ENCODE results near the gene GGA1.
A peak's percentile ranks its signal among the peaks of the same experiment; 100 is the strongest.

GGA1 gene

DNA sequence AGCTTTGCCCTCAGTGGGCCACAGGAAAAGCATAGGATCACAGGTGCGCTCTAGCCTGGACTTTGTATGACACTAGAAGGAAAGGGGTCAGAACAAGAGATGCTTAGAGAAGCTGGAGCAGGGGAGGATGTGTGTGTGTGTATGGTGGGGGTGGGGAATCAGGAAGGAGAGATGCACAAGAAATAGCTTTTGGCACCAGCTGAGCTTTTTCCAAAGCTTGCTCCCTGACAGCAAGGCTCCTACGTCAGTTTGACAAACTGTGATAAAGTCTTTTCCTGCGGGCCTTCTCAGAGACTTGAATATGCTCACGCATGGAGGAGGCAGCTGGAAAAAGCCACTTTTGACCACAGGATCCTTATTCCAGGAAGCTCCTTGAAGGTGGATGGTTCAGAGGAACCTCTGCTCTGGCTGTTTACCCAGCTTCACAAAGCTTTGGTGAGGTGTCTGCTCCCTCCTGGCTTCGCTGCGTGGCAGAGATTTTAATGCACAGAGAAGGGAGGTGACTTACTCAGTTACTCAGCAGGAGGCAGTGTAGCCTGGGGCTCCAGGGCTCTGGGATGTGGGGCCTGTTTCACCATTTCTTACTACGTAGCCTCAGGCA lies 44.4 kb upstream of the GGA1 start:
- H3K4me3 ChIP-seq (ENCODE audit: insufficient read depth, low read depth, low read length, poor library complexity, severe bottlenecking) = no peak overlapping the region
- H3K27me3 ChIP-seq (replicated peaks; ENCODE audit: control insufficient read depth, insufficient read depth, low read length, poor library complexity, severe bottlenecking) = peaks cover 28% of the 10 kb centered on the region
- no peak for DNase-seq
- no peaks in the 10 kb centered on the region for H3K9me3 ChIP-seq (ENCODE audit: control insufficient read depth, low read length)
- H3K4me1 ChIP-seq (ENCODE audit: control insufficient read depth, insufficient read depth, low read length, poor library complexity, severe bottlenecking) = peaks cover 41% of the 10 kb centered on the region
- no peak overlapping the region for H3K27ac ChIP-seq (ENCODE audit: insufficient read depth, low read length, poor library complexity, severe bottlenecking)
- no peaks in the 10 kb centered on the region for H3K36me3 ChIP-seq (ENCODE audit: control insufficient read depth, insufficient read depth, low read length)

DNA sequence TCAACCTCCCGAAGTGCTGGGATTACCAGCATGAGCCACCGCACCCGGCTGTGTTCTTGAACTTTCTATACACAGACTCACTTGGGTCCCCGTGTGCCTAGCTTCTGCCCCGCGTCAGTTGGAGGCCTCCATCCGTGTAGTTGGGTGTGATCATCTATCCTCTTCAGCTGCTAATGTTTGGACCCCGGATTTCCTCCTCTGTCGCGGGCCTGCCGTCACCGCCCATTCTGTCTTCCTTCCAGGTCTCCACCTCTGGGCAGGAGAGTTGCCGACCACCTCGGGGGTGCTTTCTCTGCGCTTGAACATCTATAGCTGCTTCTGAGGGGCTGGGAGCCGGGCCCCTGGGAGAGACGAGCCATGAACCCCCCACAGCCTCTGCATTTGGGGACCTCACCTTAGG lies 42.8 kb upstream of the GGA1 start:
- H3K36me3 ChIP-seq (ENCODE audit: control insufficient read depth, insufficient read depth, low read length) = no peaks in the 10 kb centered on the region
- H3K27me3 ChIP-seq (replicated peaks; ENCODE audit: control insufficient read depth, insufficient read depth, low read length, poor library complexity, severe bottlenecking) = peaks cover 20% of the 10 kb centered on the region
- no peak for DNase-seq
- H3K9me3 ChIP-seq (ENCODE audit: control insufficient read depth, low read length) = no peaks in the 10 kb centered on the region
- peaks cover 35% of the 10 kb centered on the region for H3K4me1 ChIP-seq (ENCODE audit: control insufficient read depth, insufficient read depth, low read length, poor library complexity, severe bottlenecking)
- H3K27ac ChIP-seq (ENCODE audit: insufficient read depth, low read length, poor library complexity, severe bottlenecking) = no peak overlapping the region
- H3K4me3 ChIP-seq (ENCODE audit: insufficient read depth, low read depth, low read length, poor library complexity, severe bottlenecking) = peak overlapping the region; percentile 12

DNA sequence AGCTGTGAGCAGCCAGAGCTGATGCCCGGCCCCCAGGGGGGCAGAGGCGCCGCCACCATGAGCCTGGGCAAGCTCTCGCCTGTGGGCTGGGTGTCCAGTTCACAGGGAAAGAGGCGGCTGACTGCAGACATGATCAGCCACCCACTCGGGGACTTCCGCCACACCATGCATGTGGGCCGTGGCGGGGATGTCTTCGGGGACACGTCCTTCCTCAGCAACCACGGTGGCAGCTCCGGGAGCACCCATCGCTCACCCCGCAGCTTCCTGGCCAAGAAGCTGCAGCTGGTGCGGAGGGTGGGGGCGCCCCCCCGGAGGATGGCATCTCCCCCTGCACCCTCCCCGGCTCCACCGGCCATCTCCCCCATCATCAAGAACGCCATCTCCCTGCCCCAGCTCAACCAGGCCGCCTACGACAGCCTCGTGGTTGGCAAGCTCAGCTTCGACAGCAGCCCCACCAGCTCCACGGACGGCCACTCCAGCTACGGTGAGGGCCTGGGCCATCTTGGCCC lies 42.3 kb upstream of the GGA1 start:
- H3K4me3 ChIP-seq (ENCODE audit: insufficient read depth, low read depth, low read length, poor library complexity, severe bottlenecking) = peak overlapping the region; percentile 12
- H3K9me3 ChIP-seq (ENCODE audit: control insufficient read depth, low read length) = no peaks in the 10 kb centered on the region
- H3K27me3 ChIP-seq (replicated peaks; ENCODE audit: control insufficient read depth, insufficient read depth, low read length, poor library complexity, severe bottlenecking) = peaks cover 15% of the 10 kb centered on the region
- H3K27ac ChIP-seq (ENCODE audit: insufficient read depth, low read length, poor library complexity, severe bottlenecking) = no peak overlapping the region
- peak; percentile 19 to 30 (median 25) for DNase-seq
- no peaks in the 10 kb centered on the region for H3K36me3 ChIP-seq (ENCODE audit: control insufficient read depth, insufficient read depth, low read length)
- H3K4me1 ChIP-seq (ENCODE audit: control insufficient read depth, insufficient read depth, low read length, poor library complexity, severe bottlenecking) = peaks cover 29% of the 10 kb centered on the region

DNA sequence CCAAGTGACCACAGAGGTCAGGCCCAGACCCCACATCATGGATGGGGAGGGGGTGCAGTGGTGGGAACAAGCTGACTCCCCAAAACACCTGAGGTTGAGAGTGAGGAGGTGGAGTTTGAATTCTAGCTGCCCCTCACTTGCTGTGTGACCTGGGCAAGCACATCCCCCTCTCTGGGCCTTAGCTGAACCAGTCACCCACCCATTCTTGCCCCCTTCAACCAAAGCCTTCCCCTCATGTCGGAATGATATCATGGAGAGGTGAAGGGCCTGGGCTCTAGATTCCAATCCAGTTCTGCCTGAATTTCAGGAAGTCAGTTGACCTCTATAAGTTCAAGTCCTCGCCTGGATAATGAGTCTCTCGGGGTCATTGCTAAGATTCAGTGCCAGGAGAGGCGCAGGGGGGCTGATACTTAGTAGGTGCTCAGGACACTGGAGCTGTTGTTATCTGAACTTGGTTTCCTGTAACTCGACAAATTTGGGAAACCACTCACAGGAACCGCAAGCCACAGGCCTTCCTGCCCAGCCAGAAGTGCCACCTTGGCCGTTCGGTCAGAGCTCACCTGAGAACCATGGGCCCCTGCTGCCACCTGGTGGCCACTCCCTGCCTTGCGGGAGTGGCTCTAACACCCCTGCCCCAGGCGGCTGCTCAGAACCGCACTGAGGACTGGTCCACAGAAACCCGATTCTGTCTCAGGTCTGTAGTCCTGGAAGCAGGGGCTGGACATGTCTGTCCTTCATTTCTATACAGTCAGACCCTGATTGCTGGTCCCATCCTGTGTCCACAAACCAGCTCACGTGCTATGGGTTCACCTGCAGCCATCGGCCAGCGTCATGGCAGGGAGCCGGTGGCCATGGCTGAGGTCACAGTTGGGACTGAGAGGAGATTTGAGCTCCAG lies 41.5 kb upstream of the GGA1 start:
- Histone ChIP-seq H3K27ac (ENCODE audit: insufficient read depth, low read length, poor library complexity, severe bottlenecking) (no peak overlapping the region), H3K9me3 (ENCODE audit: control insufficient read depth, low read length) (no peaks in the 10 kb centered on the region), H3K4me1 (ENCODE audit: control insufficient read depth, insufficient read depth, low read length, poor library complexity, severe bottlenecking) (peaks cover 21% of the 10 kb centered on the region), H3K4me3 (ENCODE audit: insufficient read depth, low read depth, low read length, poor library complexity, severe bottlenecking) (peak overlapping the region; percentile 12), H3K36me3 (ENCODE audit: control insufficient read depth, insufficient read depth, low read length) (no peaks in the 10 kb centered on the region), H3K27me3 (replicated peaks; ENCODE audit: control insufficient read depth, insufficient read depth, low read length, poor library complexity, severe bottlenecking) (peaks cover 7% of the 10 kb centered on the region)
- peak; percentile 79 to 92 (median 90) for DNase-seq

DNA sequence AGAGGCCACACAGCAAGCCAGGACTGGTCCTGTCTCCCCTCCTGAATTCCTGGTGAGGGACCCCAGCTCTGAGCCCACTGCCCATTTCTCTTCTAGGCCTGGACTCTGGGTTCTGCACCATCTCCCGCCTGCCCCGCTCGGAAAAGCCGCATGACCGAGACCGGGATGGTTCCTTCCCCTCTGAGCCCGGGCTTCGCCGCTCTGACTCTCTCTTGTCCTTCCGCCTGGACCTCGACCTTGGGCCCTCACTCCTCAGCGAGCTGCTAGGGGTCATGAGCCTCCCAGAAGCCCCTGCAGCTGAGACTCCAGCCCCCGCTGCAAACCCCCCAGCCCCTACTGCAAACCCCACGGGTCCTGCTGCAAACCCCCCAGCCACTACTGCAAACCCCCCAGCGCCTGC lies 40.6 kb upstream of the GGA1 start:
- Histone ChIP-seq H3K27ac (ENCODE audit: insufficient read depth, low read length, poor library complexity, severe bottlenecking) (no peak overlapping the region), H3K9me3 (ENCODE audit: control insufficient read depth, low read length) (no peaks in the 10 kb centered on the region), H3K4me1 (ENCODE audit: control insufficient read depth, insufficient read depth, low read length, poor library complexity, severe bottlenecking) (peaks cover 18% of the 10 kb centered on the region), H3K27me3 (replicated peaks; ENCODE audit: control insufficient read depth, insufficient read depth, low read length, poor library complexity, severe bottlenecking) (no peaks in the 10 kb centered on the region), H3K4me3 (ENCODE audit: insufficient read depth, low read depth, low read length, poor library complexity, severe bottlenecking) (no peak overlapping the region), H3K36me3 (ENCODE audit: control insufficient read depth, insufficient read depth, low read length) (no peaks in the 10 kb centered on the region)
- DNase-seq = no peak

DNA sequence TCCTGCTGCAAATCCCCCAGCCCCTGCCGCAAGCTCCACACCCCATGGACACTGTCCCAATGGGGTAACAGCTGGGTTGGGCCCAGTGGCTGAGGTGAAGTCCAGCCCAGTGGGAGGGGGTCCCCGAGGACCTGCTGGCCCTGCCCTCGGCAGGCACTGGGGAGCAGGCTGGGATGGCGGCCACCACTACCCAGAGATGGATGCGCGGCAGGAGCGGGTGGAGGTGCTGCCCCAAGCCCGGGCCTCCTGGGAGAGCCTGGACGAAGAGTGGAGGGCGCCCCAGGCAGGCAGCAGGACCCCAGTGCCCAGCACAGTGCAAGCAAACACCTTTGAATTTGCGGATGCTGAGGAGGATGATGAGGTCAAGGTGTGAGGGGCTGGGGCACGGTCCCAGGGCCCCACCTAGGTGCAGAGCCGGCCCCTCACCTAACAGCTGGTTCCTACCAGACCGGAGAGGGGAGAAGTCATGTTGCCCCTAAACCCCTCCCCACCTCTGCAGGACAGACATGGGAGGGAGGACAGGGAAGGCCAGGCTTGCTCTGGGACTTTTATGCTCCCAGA lies 40.1 kb upstream of the GGA1 start:
- no peaks in the 10 kb centered on the region for H3K36me3 ChIP-seq (ENCODE audit: control insufficient read depth, insufficient read depth, low read length)
- H3K4me1 ChIP-seq (ENCODE audit: control insufficient read depth, insufficient read depth, low read length, poor library complexity, severe bottlenecking) = peaks cover 18% of the 10 kb centered on the region
- H3K27ac ChIP-seq (ENCODE audit: insufficient read depth, low read length, poor library complexity, severe bottlenecking) = no peak overlapping the region
- no peaks in the 10 kb centered on the region for H3K27me3 ChIP-seq (replicated peaks; ENCODE audit: control insufficient read depth, insufficient read depth, low read length, poor library complexity, severe bottlenecking)
- no peak overlapping the region for H3K4me3 ChIP-seq (ENCODE audit: insufficient read depth, low read depth, low read length, poor library complexity, severe bottlenecking)
- no peaks in the 10 kb centered on the region for H3K9me3 ChIP-seq (ENCODE audit: control insufficient read depth, low read length)
- no peak for DNase-seq

DNA sequence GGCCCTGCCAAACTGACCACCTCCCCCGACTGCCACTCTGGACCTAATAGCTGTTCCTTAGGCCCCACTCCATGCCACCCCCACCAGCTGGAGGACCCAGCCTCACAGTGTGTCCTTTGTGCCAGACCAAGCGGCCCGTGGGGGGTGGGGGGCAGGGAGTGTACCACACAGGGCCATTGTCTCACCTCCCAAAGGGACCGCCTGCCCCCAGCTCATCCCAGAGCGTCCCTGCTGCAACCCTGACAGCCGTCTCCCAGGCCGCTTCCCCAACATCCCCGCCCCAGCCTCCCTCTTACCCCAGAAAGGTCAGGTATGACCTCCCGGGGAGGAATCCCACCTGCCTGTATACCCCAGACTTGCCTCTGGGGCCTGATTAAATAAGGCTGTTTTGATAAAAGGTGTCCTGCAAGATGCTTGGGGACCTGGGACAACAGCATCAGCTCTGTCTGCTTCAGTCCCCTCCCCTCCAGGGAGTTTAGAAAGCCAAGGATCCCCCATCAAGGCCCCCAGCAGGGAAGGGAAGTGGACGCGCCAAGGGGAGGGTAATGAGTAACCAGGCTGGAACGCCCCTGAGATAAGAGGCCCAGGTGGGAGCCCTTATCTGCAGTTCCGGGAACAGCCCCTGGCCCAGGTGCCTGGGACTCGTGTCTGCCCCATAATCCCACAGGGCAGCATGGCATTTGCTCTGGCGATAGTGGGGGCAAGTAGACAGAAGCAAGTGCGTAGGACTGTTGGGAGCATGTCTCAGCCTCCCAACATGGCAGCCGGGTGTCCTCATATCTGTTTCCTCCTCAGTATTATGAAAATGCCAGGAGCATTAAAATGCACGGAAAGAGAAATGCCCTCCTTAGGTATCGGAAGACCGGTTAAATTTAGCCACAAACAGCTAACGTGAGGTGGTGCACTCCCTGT lies 39.4 kb upstream of the GGA1 start:
- H3K4me1 ChIP-seq (ENCODE audit: control insufficient read depth, insufficient read depth, low read length, poor library complexity, severe bottlenecking) = peaks cover 18% of the 10 kb centered on the region
- no peak for DNase-seq
- no peaks in the 10 kb centered on the region for H3K27me3 ChIP-seq (replicated peaks; ENCODE audit: control insufficient read depth, insufficient read depth, low read length, poor library complexity, severe bottlenecking)
- no peaks in the 10 kb centered on the region for H3K9me3 ChIP-seq (ENCODE audit: control insufficient read depth, low read length)
- H3K27ac ChIP-seq (ENCODE audit: insufficient read depth, low read length, poor library complexity, severe bottlenecking) = no peak overlapping the region
- no peak overlapping the region for H3K4me3 ChIP-seq (ENCODE audit: insufficient read depth, low read depth, low read length, poor library complexity, severe bottlenecking)
- no peaks in the 10 kb centered on the region for H3K36me3 ChIP-seq (ENCODE audit: control insufficient read depth, insufficient read depth, low read length)

DNA sequence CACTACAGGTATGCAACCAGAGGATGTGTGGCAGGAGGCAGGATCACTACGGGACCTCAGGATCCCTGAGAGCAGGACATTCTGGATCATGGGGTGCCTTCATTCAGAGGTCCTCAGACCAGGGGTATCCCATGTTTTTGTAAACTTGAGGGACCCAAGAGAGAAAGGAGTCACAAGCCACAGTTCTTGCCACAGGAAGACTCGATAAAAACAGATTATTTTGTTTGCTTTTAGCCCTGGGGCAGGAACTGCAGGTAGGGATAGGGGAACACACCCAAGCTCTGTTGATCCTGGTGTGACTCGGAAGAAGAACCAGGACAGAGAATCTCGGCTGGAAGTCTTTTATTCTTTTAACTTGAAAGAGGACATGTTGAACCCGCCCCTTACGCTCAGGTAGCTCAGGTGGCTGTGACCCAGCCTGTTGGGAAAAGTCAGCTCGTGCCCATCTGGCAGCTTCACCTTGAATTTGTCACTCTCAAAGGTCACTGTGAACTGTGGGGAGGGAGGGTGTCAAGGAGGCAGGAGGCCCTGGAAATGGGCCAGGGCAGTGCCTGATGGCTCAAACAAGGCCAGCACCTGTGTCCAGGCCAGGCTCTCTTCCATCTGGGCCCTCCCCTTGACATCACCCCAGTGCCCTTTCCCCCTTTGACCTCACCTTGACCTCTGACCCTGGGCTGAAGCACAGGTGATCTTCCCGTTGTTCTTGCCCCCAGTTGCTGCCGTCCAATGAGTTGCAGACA lies 38.5 kb upstream of the GGA1 start:
- Histone ChIP-seq H3K4me1 (ENCODE audit: control insufficient read depth, insufficient read depth, low read length, poor library complexity, severe bottlenecking) (peaks cover 18% of the 10 kb centered on the region), H3K4me3 (ENCODE audit: insufficient read depth, low read depth, low read length, poor library complexity, severe bottlenecking) (no peak overlapping the region), H3K36me3 (ENCODE audit: control insufficient read depth, insufficient read depth, low read length) (no peaks in the 10 kb centered on the region), H3K27ac (ENCODE audit: insufficient read depth, low read length, poor library complexity, severe bottlenecking) (no peak overlapping the region), H3K27me3 (replicated peaks; ENCODE audit: control insufficient read depth, insufficient read depth, low read length, poor library complexity, severe bottlenecking) (no peaks in the 10 kb centered on the region), H3K9me3 (ENCODE audit: control insufficient read depth, low read length) (no peaks in the 10 kb centered on the region)
- DNase-seq = no peak

DNA sequence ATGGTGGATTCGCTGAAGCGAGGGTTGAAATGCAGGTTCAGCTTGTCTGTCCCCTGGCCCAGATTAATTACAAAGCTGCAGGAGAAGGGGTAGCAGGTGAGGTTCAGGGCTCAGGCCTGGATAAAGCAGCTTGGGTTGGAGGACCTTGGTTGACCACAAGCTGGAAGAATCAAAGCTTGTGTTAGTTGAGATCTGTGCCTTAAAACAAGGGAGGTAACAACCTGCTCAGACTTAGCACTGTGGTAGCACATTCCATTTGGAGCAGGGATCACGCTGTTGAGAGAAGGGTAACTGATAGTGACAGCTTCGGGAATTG lies 38.0 kb upstream of the GGA1 start:
- no peaks in the 10 kb centered on the region for H3K36me3 ChIP-seq (ENCODE audit: control insufficient read depth, insufficient read depth, low read length)
- no peak overlapping the region for H3K27ac ChIP-seq (ENCODE audit: insufficient read depth, low read length, poor library complexity, severe bottlenecking)
- no peaks in the 10 kb centered on the region for H3K27me3 ChIP-seq (replicated peaks; ENCODE audit: control insufficient read depth, insufficient read depth, low read length, poor library complexity, severe bottlenecking)

More for the DNA sequence above, 38.0 kb upstream of the GGA1 start:
- peaks cover 18% of the 10 kb centered on the region for H3K4me1 ChIP-seq (ENCODE audit: control insufficient read depth, insufficient read depth, low read length, poor library complexity, severe bottlenecking)
- H3K9me3 ChIP-seq (ENCODE audit: control insufficient read depth, low read length) = no peaks in the 10 kb centered on the region
- no peak overlapping the region for H3K4me3 ChIP-seq (ENCODE audit: insufficient read depth, low read depth, low read length, poor library complexity, severe bottlenecking)
- no peak for DNase-seq

Measured in effector memory CD4-positive, alpha-beta T cell (primary cell).